Endothelial cell of umbilical vein (primary cell): ENCODE measurements around the gene CBX2. TPM values are rescaled to one million over a fixed set of nuclear protein-coding genes. Genes with fewer than 3 reads are reported as not detected.

ENCODE experiments used
- BruUV-seq: library from RNA; stranded (reverse); fragments of 400-500 nt; replicated peaks from 2 replicates; lab custom pipeline; 2021; lab: Mats Ljungman, UMichigan
- CTCF ChIA-PET: fragments of 300-600, 350-600 bp; sonication (Branson Sonifier 250); formaldehyde crosslinking; loops from one replicate; lab custom pipeline; 2021; ENCODE audit warnings: antibody characterized with exemption, inconsistent platforms; lab: Charles Lee
- POLR2A ChIA-PET: fragments of 300-600, 350-600 bp; sonication (Branson Sonifier 250); formaldehyde crosslinking; loops from one replicate; lab custom pipeline; 2021; ENCODE audit warnings: antibody characterized with exemption, inconsistent platforms; lab: Charles Lee
- DNase-seq: peaks from one replicate; pipeline ENCODE4 v3.0.0-alpha.2; 2011; ENCODE audit warnings: low read depth, low spot score
- FAIRE-seq: peaks from 2 replicates; lab custom pipeline; 2011; peaks lifted over from hg19 to GRCh38; lab: Jason Lieb, UNC
- H2AFZ ChIP-seq: 2 replicates; pipeline ENCODE4 v1.6.0; 2012; ENCODE audit warnings: low read depth, low read length, control low read depth, inconsistent platforms
- H3K27ac ChIP-seq: 2 replicates; pipeline ENCODE4 v1.5.1; 2011; ENCODE audit warnings: low read depth, mild to moderate bottlenecking, control low read depth, low read length, moderate library complexity; ENCODE audit not compliant: insufficient read depth
- H3K27me3 ChIP-seq, 2 experiments: 2 replicates each; pipeline versions ENCODE4 v1.6.0 to v1.6.1; 2011; ENCODE audit warnings: low read length in 2 of 2, mixed read lengths in 1 of 2; ENCODE audit not compliant: control insufficient read depth in 2 of 2, insufficient read depth in 2 of 2
- H3K36me3 ChIP-seq, 2 experiments: 2 replicates in 1 of 2; 3 replicates in 1 of 2; pipeline ENCODE4 v1.5.1; 2011; ENCODE audit warnings: low read length in 2 of 2, mild to moderate bottlenecking in 1 of 2, moderate library complexity in 1 of 2; ENCODE audit not compliant: control insufficient read depth in 2 of 2, insufficient read depth in 2 of 2; ENCODE audit errors: extremely low read depth in 1 of 2
- H3K4me1 ChIP-seq: 3 replicates; pipeline ENCODE4 v1.5.1; 2011; ENCODE audit warnings: mild to moderate bottlenecking, low read length; ENCODE audit not compliant: control insufficient read depth, insufficient read depth; ENCODE audit errors: extremely low read depth
- H3K4me2 ChIP-seq: 2 replicates; pipeline ENCODE4 v1.6.1; 2011; ENCODE audit warnings: low read length, control low read depth, mixed read lengths; ENCODE audit not compliant: insufficient read depth
- H3K4me3 ChIP-seq, 3 experiments: fragments of 200-600 bp in 1 of 3; sonication (generic), shearing (Covaris generic) in 1 of 3; replicated peaks in 1 of 3; 2 replicates each; pipeline ENCODE4 v1.5.1; 2011 to 2016; ENCODE audit warnings: control low read depth in 3 of 3, low read length in 3 of 3, mild to moderate bottlenecking in 2 of 3, inconsistent platforms in 1 of 3, low read depth in 1 of 3, moderate library complexity in 1 of 3; ENCODE audit not compliant: insufficient read depth in 1 of 3
- H3K79me2 ChIP-seq: 2 replicates; pipeline ENCODE4 v1.6.0; 2012; ENCODE audit warnings: low read length, inconsistent platforms; ENCODE audit not compliant: control insufficient read depth, insufficient read depth
- H3K9ac ChIP-seq: replicated peaks from 2 replicates; pipeline ENCODE3; 2011; ENCODE audit warnings: low read length, control low read depth; ENCODE audit not compliant: insufficient read depth; ENCODE audit errors: extremely low read depth
- H3K9me1 ChIP-seq: replicated peaks from 3 replicates; pipeline ENCODE4 v1.6.0; 2011; ENCODE audit warnings: mild to moderate bottlenecking, low read length; ENCODE audit not compliant: control insufficient read depth, insufficient read depth; ENCODE audit errors: extremely low read depth
- H3K9me3 ChIP-seq: replicated peaks from 2 replicates; pipeline ENCODE4 v1.5.1; 2012; ENCODE audit warnings: low read length, inconsistent platforms; ENCODE audit not compliant: control insufficient read depth, insufficient read depth
- H4K20me1 ChIP-seq: replicated peaks from 2 replicates; pipeline ENCODE3; 2011; ENCODE audit warnings: mild to moderate bottlenecking, low read length; ENCODE audit not compliant: control insufficient read depth, insufficient read depth; ENCODE audit errors: extremely low read depth
- EZH2 ChIP-seq: IDR thresholded peaks from 2 replicates; pipeline ENCODE4 v1.6.1; 2012; ENCODE audit warnings: borderline replicate concordance, low read depth, mild to moderate bottlenecking, moderate library complexity, low read length, inconsistent platforms; ENCODE audit not compliant: severe bottlenecking
- FOS ChIP-seq: IDR thresholded peaks from 2 replicates; pipeline ENCODE4 v1.6.1; 2011; ENCODE audit warnings: mild to moderate bottlenecking, low read length, moderate library complexity, borderline replicate concordance; ENCODE audit not compliant: insufficient read depth
- GATA2 ChIP-seq: IDR thresholded peaks from 2 replicates; pipeline ENCODE4 v1.7.0; 2011; ENCODE audit warnings: low read depth, mild to moderate bottlenecking, moderate library complexity, mixed read lengths, low read length; ENCODE audit not compliant: insufficient read length, insufficient read depth
- JUN ChIP-seq: IDR thresholded peaks from 2 replicates; pipeline ENCODE4 v1.6.1; 2011; ENCODE audit warnings: borderline replicate concordance, low read depth; ENCODE audit not compliant: insufficient read length, insufficient read depth
- MYC ChIP-seq: IDR thresholded peaks from one replicate; pipeline ENCODE4 v1.6.1; 2011; ENCODE audit warnings: mild to moderate bottlenecking, low read depth, low read length
- POLR2A ChIP-seq: IDR thresholded peaks from 2 replicates; pipeline ENCODE4 v1.6.1; 2012; ENCODE audit warnings: low read depth, mild to moderate bottlenecking, control low read depth, low read length
- POLR2AphosphoS5 ChIP-seq: IDR thresholded peaks from 2 replicates; pipeline ENCODE4 v1.6.1; 2012; ENCODE audit warnings: low read depth, mild to moderate bottlenecking, control low read depth, low read length, moderate library complexity; ENCODE audit not compliant: insufficient read depth
- dilution Hi-C: fragments of 300-500 bp; cut with MboI; formaldehyde crosslinking; loops from one replicate; pipeline ENCODE4 v1.15.0; 2019; ENCODE audit warnings: low sequenced_read_pairs; ENCODE audit not compliant: extremely low pct_ligation_motif_present
- intact Hi-C: fragments of 100-400 bp; cut with micrococcal nuclease; formaldehyde crosslinking; loops from one replicate; pipeline ENCODE4 v1.10.0; 2022
- polyA plus RNA-seq, 4 experiments: library from polyadenylated mRNA; depleted of rRNA in 3 of 4; stranded (reverse) in 3 of 4; unstranded in 1 of 4; fragments of >200 nt; gene quantifications; 2 replicates each; pipeline versions ENCODE4 v1.2.1 to v1.2.3, GENCODE V29; 2011 to 2012; ENCODE audit warnings: missing spikeins in 1 of 4
- total RNA-seq: library from RNA; stranded (reverse); gene quantifications from 2 replicates; pipeline ENCODE4 v1.2.3, GENCODE V29; 2021
- TF ChIP-seq, protein P1 (sequence below), 2 donors: IDR thresholded peaks; 1 replicate in 1 of 2; 2 replicates in 1 of 2; pipeline ENCODE4 v1.5.1; 2011; ENCODE audit warnings: low read length in 2 of 2, mild to moderate bottlenecking in 2 of 2, moderate library complexity in 2 of 2, control low read depth in 1 of 2, inconsistent platforms in 1 of 2, low read depth in 1 of 2; ENCODE audit not compliant: insufficient read depth in 1 of 2; ENCODE audit errors: extremely low read depth in 1 of 2
- TF ChIP-seq, protein P2 (sequence below): IDR thresholded peaks from 2 replicates; pipeline ENCODE4 v1.6.1; 2011; ENCODE audit not compliant: insufficient read depth, insufficient read length

CBX2 gene
- total and polyA plus RNA-seq, 2 donors (not counting 3 experiments of a cell fraction or from before 2014, with no cell fraction given), result 10.5 to 20.0 TPM

DNA sequence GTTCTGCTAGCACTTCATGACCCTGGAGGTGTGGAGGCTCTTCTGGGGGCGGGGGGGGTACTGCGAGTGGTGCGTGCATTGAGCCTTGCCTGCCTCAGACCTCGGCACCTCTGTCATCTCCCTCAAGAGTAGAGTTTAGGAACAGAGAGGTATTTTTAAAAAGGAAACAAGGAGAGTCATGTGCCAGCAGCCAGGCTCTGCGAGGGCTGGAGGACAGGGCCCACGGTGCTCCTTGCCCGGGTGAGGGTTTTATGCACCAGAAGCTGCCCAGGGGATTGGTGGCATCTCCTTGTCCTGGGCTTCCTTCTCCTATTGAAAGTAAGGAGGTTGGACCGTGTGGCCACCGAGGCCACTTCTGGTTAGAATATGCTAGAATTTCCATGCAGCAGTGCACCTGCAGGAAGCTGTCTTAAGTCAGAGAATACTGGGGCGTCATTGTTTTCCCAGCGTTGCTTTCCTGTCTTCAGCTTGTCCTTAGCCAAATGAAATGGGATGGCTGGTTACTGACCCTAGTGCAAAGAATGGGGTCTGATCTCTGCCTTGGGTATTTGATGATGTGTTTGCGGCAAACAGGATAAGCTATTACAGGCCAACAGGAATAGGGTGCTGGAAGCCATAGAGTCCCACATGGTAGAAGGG is 3.2 kb downstream of the CBX2 start:
- Histone ChIP-seq H3K79me2 (no peaks in the 10 kb centered on the region), H3K4me1 (peaks cover 17% of the 10 kb centered on the region), H3K9ac (no peak overlapping the region), H3K4me2 (no peak overlapping the region), H3K4me3 (no peak overlapping the region), H3K36me3 (peaks cover 0 to 9% of the 10 kb centered on the region in 2 experiments), H3K9me3 (no peaks in the 10 kb centered on the region), H3K27me3 (no peaks in the 10 kb centered on the region), H4K20me1 (no peaks in the 10 kb centered on the region), H2AFZ (no peak overlapping the region), H3K9me1 (no peaks in the 10 kb centered on the region), H3K27ac (no peak overlapping the region)
- dilution Hi-C loops, result no loop called here
- ChIA-PET POLR2A (no interaction called here), CTCF (interaction anchor here (1.0 to 1.5 kb wide), 3 partner anchors 9 to 59 kb away, joined by 3 to 5 read pairs (median 4); partner anchors contain the start of gene CBX4)
- no TSS peak for BruUV-seq
- TF ChIP-seq, protein P1, sequence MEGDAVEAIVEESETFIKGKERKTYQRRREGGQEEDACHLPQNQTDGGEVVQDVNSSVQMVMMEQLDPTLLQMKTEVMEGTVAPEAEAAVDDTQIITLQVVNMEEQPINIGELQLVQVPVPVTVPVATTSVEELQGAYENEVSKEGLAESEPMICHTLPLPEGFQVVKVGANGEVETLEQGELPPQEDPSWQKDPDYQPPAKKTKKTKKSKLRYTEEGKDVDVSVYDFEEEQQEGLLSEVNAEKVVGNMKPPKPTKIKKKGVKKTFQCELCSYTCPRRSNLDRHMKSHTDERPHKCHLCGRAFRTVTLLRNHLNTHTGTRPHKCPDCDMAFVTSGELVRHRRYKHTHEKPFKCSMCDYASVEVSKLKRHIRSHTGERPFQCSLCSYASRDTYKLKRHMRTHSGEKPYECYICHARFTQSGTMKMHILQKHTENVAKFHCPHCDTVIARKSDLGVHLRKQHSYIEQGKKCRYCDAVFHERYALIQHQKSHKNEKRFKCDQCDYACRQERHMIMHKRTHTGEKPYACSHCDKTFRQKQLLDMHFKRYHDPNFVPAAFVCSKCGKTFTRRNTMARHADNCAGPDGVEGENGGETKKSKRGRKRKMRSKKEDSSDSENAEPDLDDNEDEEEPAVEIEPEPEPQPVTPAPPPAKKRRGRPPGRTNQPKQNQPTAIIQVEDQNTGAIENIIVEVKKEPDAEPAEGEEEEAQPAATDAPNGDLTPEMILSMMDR (IDR thresholded peaks at IDR 0.05; ENCODE audit: extremely low read depth in 1 of 2, insufficient read depth in 1 of 2, low read depth in 1 of 2, low read length in 2 of 2), result no peak
- no peak for TF ChIP-seq GATA2
- TF ChIP-seq POLR2AphosphoS5, result no peak
- no peak for TF ChIP-seq FOS
- TF ChIP-seq JUN, result no peak
- no peak for TF ChIP-seq EZH2
- TF ChIP-seq, protein P2, sequence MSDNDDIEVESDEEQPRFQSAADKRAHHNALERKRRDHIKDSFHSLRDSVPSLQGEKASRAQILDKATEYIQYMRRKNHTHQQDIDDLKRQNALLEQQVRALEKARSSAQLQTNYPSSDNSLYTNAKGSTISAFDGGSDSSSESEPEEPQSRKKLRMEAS, result no peak
- no peak for TF ChIP-seq MYC
- no peak for TF ChIP-seq POLR2A
- DNase-seq, result no peak
- FAIRE-seq, result no peak
- intact Hi-C loops, result no loop called here
